Activated T-helper 1 cell treated with anti-CD3 and anti-CD28 coated beads, Interleukin-12 subunit alpha, Interleukin-12 subunit beta, Interleukin-2, Interleukin-4 antibody, amounts not matched to agents 30 ng/mL and 10 ng/mL and 1 ng/mL, durations not matched to agents 14 hours and 24 hours and 36 hours (primary cell): ENCODE data around the gene TM4SF5. TPM values are rescaled to one million over a fixed set of nuclear protein-coding genes. Genes with fewer than 3 reads are reported as not detected.

ENCODE experiments used
- DNase-seq: peaks from one replicate; pipeline ENCODE4 v3.0.0; 2021; ENCODE audit warnings: low spot score
- H3K27ac Mint-ChIP-seq: one replicate; pipeline ENCODE4 v1.8.0; 2021; ENCODE audit warnings: mild to moderate bottlenecking, mixed read lengths
- H3K27me3 Mint-ChIP-seq: one replicate; pipeline ENCODE4 v1.8.0; 2022; ENCODE audit warnings: mild to moderate bottlenecking, moderate library complexity, mixed read lengths; ENCODE audit not compliant: insufficient read depth
- H3K36me3 Mint-ChIP-seq: one replicate; pipeline ENCODE4 v1.8.0; 2021; ENCODE audit warnings: low read depth, mixed read lengths
- H3K4me1 Mint-ChIP-seq: one replicate; pipeline ENCODE4 v1.8.0; 2021; ENCODE audit warnings: low read depth, mixed read lengths
- H3K4me3 Mint-ChIP-seq: one replicate; pipeline ENCODE4 v1.8.0; 2021; ENCODE audit warnings: mild to moderate bottlenecking, moderate library complexity, mixed read lengths
- H3K9me3 Mint-ChIP-seq: one replicate; pipeline ENCODE4 v1.8.0; 2021; ENCODE audit warnings: mixed read lengths
- intact Hi-C: fragments of 100-400 bp; cut with micrococcal nuclease; formaldehyde crosslinking; loops from one replicate; pipeline ENCODE4 v1.15.1; 2024
- total RNA-seq: library from RNA; stranded (reverse); gene quantifications from 2 replicates; pipeline ENCODE4 v1.2.3, GENCODE V29; 2022

The TM4SF5 gene
- total RNA-seq, 1 donor from 2014 or later, result not detected

DNA sequence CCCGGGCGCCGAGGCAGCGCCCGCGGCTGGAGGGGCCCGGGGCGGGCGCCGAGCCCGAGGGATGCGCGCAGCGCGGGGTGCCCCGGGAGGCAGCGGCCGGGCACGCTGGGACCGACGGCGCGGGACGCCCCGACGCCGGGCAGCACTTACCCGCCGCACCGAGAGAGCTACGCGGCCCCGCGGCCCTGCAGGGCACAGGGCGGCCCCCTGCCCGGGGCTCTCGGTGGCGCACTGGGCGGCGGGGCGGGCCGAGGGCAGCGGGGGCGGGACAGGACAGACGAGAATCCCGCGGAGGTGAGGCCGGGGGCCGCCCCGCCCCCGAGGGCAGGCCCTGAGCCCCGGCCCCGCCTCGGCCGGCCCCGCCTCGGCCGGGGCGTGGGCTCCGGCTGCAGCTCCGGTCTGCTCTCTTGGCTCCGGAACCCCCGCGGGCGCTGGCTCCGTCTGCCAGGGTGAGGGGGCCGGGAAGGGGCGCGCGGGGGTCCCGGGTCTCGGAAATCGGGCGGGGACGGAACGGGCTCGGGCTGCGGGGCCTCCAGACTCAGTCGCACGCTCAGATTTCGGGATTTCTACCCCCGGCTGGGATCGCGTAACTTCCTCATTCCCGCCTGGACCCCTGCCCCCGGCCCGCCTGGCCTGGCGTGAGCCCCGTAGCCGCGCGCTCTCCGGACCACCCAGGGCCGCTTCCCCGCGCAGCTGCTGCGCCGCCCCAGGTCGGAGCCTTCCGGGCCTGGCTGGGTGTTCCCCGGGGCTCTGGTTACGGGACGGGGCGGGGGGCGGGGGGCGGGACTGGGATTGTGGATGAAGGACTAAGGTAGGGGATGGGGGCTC lies 35.3 kb downstream of the TM4SF5 start, which contains the start of gene PLD2:
TSS of gene PLD2 (plus strand) at position 376 of the 828 bp plus-strand sequence. CDS start 621 bp downstream, outside the sequence.
- Mint-ChIP-seq H3K36me3 (peaks cover 12% of the 10 kb centered on the region), H3K27ac (peak within 1 kb of the TSS; percentile 34), H3K4me1 (peaks cover 11% of the 10 kb centered on the region), H3K9me3 (no peaks in the 10 kb centered on the region), H3K4me3 (peak within 1 kb of the TSS; percentile 82), H3K27me3 (peaks cover 2% of the 10 kb centered on the region)
- intact Hi-C loops, result loop anchor here (1.0 to 5.0 kb wide), 6 partner anchors 11 to 250 kb away; partner anchors contain the start of genes ARRB2, MED11, MINK1 and MYBBP1A
- peak; percentile 89 for DNase-seq

DNA sequence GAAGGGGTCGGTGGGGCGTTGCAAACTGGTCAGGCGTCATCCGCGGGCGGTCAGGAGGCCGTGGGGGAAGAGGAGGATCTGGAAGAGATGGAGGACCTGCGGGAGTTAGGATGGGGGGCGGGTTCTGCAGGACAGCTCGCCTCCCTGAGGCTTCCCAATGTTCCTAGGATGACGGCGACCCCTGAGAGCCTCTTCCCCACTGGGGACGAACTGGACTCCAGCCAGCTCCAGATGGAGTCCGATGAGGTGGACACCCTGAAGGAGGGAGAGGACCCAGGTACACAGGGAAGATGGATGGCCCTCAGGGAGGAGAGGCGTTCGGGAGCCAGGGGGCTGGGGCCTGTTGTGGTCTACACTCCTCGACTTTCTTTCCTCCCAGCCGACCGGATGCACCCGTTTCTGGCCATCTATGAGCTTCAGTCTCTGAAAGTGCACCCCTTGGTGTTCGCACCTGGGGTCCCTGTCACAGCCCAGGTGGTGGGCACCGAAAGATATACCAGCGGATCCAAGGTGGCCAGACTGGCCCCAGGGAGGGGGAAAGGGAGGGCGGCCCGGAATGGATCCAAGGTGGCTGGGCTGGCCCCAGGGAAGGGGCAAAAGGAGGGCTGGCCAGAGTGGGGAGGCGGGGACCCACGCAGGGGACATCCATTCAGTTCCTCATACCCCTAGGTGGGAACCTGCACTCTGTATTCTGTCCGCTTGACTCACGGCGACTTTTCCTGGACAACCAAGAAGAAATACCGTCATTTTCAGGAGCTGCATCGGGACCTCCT lies 36.1 kb downstream of the TM4SF5 start:
- H3K27ac Mint-ChIP-seq, result peak overlapping the region; percentile 34
- peaks cover 2% of the 10 kb centered on the region for H3K27me3 Mint-ChIP-seq
- intact Hi-C loops, result loop anchor here (1.0 to 5.0 kb wide), 5 partner anchors 11 to 250 kb away; partner anchors contain the start of genes ARRB2, MED11, MINK1 and MYBBP1A
- peaks cover 11% of the 10 kb centered on the region for H3K4me1 Mint-ChIP-seq
- DNase-seq, result no peak
- H3K36me3 Mint-ChIP-seq, result peaks cover 12% of the 10 kb centered on the region
- peak overlapping the region; percentile 82 for H3K4me3 Mint-ChIP-seq
- H3K9me3 Mint-ChIP-seq, result no peaks in the 10 kb centered on the region

DNA sequence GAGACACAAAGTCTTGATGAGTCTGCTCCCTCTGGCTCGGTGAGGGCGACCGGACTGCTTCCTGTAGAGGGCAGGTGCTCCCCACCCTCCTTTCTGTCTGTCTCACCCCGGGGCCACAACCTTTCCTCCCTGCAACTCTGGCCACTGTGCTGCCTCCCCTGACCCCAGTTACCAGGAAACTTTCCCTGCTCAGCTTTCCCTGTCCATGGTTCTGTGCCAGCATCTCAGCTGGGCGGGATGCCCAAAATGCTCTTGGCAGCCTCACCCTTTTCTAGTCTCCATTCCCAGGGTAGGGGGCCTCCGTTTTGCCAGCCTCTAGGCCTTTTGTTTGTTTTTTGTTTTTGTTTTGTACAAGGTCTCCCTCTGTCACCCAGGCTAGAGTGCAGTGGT lies 36.7 kb downstream of the TM4SF5 start:
- peak overlapping the region; percentile 48 for H3K27ac Mint-ChIP-seq
- intact Hi-C loops, result loop anchor here (5.0 kb wide), 1 partner anchor 251 kb away; the partner anchor contains the start of gene MYBBP1A
- no peaks in the 10 kb centered on the region for H3K9me3 Mint-ChIP-seq
- H3K4me1 Mint-ChIP-seq, result peaks cover 11% of the 10 kb centered on the region
- H3K4me3 Mint-ChIP-seq, result peak overlapping the region; percentile 82
- peaks cover 12% of the 10 kb centered on the region for H3K36me3 Mint-ChIP-seq
- no peak for DNase-seq
- peaks cover 2% of the 10 kb centered on the region for H3K27me3 Mint-ChIP-seq

DNA sequence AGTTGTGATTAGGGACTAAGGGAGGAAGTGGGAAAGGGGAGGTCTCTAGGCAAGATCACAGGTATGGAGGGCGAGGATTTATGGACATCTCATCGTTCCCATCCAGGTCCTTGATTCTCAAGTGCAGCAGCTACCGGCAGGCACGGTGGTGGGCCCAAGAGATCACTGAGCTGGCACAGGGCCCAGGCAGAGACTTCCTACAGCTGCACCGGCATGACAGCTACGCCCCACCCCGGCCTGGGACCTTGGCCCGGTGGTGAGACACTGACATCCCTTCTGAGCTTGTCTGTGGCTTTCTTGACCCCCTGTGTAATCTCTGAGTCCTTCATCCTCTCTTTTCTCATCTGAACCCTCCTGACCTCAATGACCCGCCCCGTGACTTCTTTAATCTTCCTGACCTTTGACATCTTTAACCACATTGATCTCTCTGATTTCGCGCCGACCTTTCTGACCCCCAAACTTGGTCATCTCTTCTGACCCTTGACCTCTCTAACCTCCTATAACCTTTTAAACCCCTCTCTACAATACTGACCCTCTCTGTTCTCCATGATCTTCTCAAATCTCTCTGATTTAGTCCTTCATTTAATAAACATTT lies 39.1 kb downstream of the TM4SF5 start:
- H3K27me3 Mint-ChIP-seq, result peaks cover 2% of the 10 kb centered on the region
- no peak overlapping the region for H3K4me3 Mint-ChIP-seq
- peaks cover 18% of the 10 kb centered on the region for H3K36me3 Mint-ChIP-seq
- intact Hi-C loops, result no loop called here
- H3K9me3 Mint-ChIP-seq, result no peaks in the 10 kb centered on the region
- no peak overlapping the region for H3K27ac Mint-ChIP-seq
- DNase-seq, result no peak
- H3K4me1 Mint-ChIP-seq, result peaks cover 11% of the 10 kb centered on the region

DNA sequence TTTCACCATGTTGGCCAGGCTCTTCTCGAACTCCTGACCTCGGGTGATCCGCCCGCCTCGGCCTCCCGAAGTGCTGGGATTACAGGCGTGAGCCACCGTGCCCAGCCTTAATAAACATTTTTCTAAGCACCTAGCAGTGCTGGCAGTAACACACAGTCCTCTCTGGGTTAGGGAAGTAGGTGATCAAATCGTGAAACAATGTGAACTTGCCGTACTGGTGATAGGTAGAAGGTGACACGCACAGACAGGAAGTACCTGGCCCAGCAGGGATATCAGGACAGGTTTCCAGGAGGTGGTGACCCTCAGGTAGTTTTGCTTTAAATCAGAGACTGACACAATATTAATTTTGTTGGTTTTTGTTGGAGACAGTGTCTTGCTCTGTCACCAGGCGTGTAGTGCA lies 39.8 kb downstream of the TM4SF5 start:
- H3K36me3 Mint-ChIP-seq, result peaks cover 20% of the 10 kb centered on the region
- DNase-seq, result no peak
- H3K4me3 Mint-ChIP-seq, result no peak overlapping the region
- no peak overlapping the region for H3K27ac Mint-ChIP-seq
- intact Hi-C loops, result no loop called here
- H3K27me3 Mint-ChIP-seq, result peaks cover 2% of the 10 kb centered on the region
- no peaks in the 10 kb centered on the region for H3K9me3 Mint-ChIP-seq
- peaks cover 5% of the 10 kb centered on the region for H3K4me1 Mint-ChIP-seq

DNA sequence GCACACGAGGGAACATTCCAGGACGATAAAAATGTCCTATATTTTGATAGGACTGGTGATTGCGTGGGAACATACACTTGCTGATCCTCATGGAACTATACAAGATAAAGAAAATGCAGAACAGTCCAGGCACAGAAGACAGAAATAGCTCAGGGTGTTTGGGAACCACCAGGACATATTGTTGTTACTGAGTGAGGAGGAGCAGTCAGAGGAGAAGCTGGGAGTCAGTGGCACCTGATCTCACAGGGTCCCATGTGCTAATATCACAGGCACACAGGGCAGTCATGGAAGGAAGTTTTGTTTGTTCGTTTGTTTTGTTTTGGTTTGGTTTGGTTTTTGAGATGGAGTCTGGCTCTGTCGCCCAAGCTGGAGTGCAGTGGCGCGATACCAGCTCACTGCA lies 41.0 kb downstream of the TM4SF5 start:
- Mint-ChIP-seq H3K27ac (no peak overlapping the region), H3K4me3 (no peak overlapping the region), H3K27me3 (peaks cover 2% of the 10 kb centered on the region), H3K9me3 (no peaks in the 10 kb centered on the region), H3K4me1 (peaks cover 5% of the 10 kb centered on the region), H3K36me3 (peaks cover 20% of the 10 kb centered on the region)
- intact Hi-C loops, result no loop called here
- no peak for DNase-seq

DNA sequence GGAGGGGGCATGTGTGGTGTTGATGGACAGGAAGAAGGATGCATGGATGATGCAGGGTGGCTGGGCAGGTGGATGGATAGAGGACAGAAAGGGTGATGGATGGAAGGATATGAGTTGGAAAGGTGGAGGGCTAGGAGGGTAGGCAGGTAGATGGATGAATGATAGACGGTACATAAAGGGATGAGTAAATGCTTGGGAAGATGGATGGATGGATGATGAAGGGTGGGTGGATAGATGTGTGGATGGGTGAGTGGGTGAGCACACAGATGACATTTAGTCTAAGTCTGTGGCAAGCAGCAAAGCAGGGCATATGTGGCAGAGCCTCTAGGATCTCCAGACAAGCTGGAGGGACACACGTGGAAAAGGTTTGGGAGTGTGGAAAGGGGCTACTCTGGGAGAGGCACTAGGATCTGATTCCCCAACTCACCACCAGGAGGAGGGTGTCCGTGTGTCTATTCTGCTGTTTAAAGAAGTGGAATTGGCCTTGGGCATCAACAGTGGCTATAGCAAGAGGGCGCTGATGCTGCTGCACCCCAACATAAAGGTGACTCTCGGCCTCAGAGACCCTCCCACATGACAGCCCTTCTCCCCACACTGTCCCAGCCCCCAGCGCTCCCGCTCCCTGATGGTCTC lies 43.5 kb downstream of the TM4SF5 start:
- intact Hi-C loops, result no loop called here
- Mint-ChIP-seq H3K4me3 (no peak overlapping the region), H3K4me1 (peaks cover 5% of the 10 kb centered on the region), H3K9me3 (no peaks in the 10 kb centered on the region), H3K36me3 (peaks cover 14% of the 10 kb centered on the region), H3K27ac (no peak overlapping the region), H3K27me3 (no peaks in the 10 kb centered on the region)
- no peak for DNase-seq

DNA sequence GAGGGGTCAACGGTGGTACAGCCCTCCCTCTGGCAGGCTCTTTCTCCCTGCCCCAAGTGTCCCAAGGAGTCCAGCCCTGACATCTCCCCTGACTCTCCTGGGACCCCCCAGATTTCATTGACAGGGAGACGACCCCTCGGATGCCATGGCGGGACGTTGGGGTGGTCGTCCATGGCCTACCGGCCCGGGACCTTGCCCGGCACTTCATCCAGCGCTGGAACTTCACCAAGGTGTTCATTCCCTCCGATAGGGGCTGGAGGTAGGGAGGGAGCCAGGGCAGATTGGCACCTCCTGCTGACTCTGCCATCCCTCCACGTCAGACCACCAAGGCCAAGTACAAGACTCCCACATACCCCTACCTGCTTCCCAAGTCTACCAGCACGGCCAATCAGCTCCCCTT lies 45.1 kb downstream of the TM4SF5 start:
- intact Hi-C loops, result no loop called here
- Mint-ChIP-seq H3K4me3 (no peak overlapping the region), H3K9me3 (no peaks in the 10 kb centered on the region), H3K27me3 (no peaks in the 10 kb centered on the region), H3K36me3 (peaks cover 12% of the 10 kb centered on the region), H3K27ac (no peak overlapping the region), H3K4me1 (no peaks in the 10 kb centered on the region)
- no peak for DNase-seq

DNA sequence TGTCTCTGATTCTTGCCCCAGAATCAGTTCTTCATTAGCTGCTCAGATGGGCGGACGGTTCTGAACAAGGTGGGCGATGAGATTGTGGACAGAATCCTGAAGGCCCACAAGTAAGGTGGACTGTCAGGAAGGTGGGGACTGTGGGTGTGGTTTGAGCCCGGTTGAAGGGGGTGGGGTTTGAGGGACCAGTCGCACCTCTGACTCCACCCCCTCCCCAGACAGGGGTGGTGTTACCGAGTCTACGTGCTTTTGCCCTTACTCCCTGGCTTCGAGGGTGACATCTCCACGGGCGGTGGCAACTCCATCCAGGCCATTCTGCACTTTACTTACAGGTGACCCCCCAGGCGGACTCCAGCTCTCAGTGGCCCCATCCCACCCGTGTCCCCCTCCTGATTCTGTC lies 46.6 kb downstream of the TM4SF5 start:
- H3K36me3 Mint-ChIP-seq, result peaks cover 12% of the 10 kb centered on the region
- no peaks in the 10 kb centered on the region for H3K27me3 Mint-ChIP-seq
- H3K27ac Mint-ChIP-seq, result no peak overlapping the region
- no peak for DNase-seq
- no peaks in the 10 kb centered on the region for H3K4me1 Mint-ChIP-seq
- H3K4me3 Mint-ChIP-seq, result no peak overlapping the region
- H3K9me3 Mint-ChIP-seq, result no peaks in the 10 kb centered on the region
- intact Hi-C loops, result no loop called here

DNA sequence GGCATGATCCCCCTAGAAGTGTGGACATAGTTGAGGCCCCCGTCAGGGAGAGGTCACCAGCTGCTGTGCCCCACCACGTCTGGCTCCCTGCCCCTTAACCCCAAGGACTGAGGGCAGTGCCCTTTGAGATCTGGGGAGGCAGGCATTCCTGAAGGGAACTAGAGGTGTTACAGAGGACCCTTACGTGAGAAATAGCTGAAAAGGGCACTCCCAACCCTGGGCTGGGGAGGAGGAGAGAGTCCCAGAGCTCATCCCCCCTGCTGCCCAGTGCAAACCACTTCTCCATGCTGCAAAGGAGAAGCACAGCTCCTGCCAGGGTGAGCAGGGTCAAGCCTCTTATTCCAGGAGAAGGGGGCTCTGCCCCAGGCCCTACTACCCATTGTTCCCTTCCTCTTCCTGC lies 51.1 kb downstream of the TM4SF5 start:
- H3K36me3 Mint-ChIP-seq, result peaks cover 4% of the 10 kb centered on the region
- H3K27ac Mint-ChIP-seq, result no peak overlapping the region
- no peaks in the 10 kb centered on the region for H3K27me3 Mint-ChIP-seq

DNA sequence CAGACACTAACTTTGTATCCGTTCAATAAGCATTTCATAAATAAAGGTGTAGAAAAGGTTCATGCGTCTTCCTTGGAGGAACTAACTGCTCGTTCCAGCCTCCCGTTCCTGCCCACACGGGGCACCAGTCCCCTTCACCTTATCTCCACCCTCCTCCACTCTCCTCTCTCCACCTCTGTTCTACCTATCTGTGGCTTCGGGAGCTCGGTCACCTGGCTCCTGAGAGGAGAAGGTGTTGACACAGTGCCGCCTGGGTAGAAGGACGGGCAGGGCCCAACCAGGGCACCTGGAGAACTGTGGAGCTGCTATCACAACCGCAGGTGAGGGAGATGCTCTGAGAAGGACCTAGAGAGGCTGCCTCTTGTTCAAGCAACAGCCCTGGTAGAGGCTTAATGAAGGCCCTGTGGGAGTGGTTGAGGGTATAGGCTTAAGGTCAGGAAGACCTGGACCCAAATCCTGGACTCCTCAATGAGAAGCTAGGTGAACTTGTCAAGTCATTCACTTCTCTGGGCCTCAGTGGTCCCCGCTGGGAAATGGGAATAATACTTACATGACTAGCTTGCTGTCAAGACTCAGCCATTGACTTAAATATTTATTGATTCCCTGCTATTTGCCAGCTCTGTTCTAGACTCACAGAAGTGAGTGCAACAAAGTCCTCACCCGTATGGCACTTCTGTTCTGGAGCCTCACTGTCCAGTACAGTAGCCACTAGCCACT lies 51.8 kb downstream of the TM4SF5 start:
- Mint-ChIP-seq H3K27ac (no peak overlapping the region), H3K9me3 (no peaks in the 10 kb centered on the region), H3K4me3 (no peak overlapping the region), H3K36me3 (peaks cover 4% of the 10 kb centered on the region), H3K27me3 (no peaks in the 10 kb centered on the region), H3K4me1 (no peaks in the 10 kb centered on the region)
- intact Hi-C loops, result no loop called here
- no peak for DNase-seq

More for the DNA sequence above, 51.1 kb downstream of the TM4SF5 start:
- no peaks in the 10 kb centered on the region for H3K9me3 Mint-ChIP-seq
- no peak overlapping the region for H3K4me3 Mint-ChIP-seq
- no peaks in the 10 kb centered on the region for H3K4me1 Mint-ChIP-seq
- DNase-seq, result no peak
- intact Hi-C loops, result no loop called here

DNA sequence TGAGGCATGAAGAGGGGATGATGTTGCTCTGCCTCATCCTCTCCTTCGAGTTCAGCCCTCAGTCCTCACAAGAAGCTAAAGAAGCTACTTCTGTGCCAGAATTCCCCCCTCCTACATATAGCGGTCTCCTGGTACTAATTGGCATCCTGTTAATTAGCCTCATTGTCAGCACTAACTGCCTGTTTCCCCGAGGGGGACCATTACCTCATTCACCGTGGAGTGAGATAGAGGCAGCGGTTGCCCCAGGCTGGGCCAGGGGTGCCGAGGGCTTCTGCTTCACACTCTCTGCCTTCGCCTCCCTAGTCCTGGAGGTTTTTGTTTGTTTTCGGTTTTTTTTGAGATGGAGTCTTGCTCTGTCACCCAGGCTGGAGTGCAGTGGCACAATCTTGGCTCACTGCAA lies 55.7 kb downstream of the TM4SF5 start:
- no peak overlapping the region for H3K27ac Mint-ChIP-seq

More for the DNA sequence above, 55.7 kb downstream of the TM4SF5 start:
- H3K27me3 Mint-ChIP-seq, result no peaks in the 10 kb centered on the region
- no peak for DNase-seq
- no peaks in the 10 kb centered on the region for H3K9me3 Mint-ChIP-seq
- intact Hi-C loops, result no loop called here
- no peak overlapping the region for H3K4me3 Mint-ChIP-seq
- H3K4me1 Mint-ChIP-seq, result no peaks in the 10 kb centered on the region
- no peaks in the 10 kb centered on the region for H3K36me3 Mint-ChIP-seq
